Measurements from ENCODE around the gene MRPL11. TPM values are rescaled to one million over a fixed set of nuclear protein-coding genes. Genes with fewer than 3 reads are reported as not detected.

MRPL11 gene
- 40.7 and 61.1 TPM in 2 replicates for total RNA-seq

DNA sequence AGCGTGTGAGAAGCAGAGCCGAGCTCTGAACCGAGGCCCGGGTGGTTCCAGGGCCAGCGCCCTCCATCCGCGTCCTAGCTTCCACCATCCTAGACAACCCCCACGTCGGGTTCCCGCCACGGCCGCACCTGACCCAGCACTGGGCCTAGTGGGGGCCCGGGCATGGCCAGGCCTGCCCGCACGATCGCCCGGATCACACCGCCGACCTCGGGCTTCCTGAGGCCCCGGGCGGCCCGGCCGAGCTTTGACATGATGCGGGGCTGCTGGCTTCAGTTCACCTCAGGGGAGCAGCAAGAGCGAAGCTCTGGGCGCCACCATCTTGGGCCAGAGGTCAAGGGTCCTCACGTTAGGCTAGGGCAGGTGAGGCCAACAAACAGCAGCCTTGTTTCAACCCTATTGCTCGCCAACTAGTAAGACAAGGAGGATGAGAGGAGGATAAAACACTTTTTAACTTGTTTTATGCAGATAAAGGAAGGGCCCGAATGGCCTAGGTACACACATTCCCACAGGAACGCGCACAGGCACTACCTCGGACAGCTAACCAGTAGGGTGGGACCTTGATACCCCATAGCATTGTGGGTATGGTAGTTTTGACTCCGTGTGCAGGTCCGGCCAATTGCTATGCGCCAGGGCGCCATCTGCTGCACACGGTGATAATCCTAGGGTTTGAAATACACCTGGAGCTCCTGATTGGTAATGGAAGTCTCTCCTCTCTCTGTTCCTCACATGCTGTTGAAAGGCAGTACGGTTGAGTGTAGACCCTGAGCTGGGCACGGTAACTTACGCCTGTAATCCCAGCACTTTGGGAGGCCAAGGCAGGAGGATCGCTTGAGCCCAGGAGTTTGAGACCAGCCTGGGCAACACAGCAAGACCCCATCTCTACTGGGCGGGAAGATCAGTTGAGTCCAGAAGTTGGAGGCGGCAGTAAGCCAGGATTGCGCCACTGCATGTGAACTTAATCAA lies at the start of gene MRPL11:
TSS of gene MRPL11 (minus strand) at position 345 of the 963 bp plus-strand sequence. CDS start at position 251, 94 bp downstream.
- peak; percentile 96 for DNase-seq

DNA sequence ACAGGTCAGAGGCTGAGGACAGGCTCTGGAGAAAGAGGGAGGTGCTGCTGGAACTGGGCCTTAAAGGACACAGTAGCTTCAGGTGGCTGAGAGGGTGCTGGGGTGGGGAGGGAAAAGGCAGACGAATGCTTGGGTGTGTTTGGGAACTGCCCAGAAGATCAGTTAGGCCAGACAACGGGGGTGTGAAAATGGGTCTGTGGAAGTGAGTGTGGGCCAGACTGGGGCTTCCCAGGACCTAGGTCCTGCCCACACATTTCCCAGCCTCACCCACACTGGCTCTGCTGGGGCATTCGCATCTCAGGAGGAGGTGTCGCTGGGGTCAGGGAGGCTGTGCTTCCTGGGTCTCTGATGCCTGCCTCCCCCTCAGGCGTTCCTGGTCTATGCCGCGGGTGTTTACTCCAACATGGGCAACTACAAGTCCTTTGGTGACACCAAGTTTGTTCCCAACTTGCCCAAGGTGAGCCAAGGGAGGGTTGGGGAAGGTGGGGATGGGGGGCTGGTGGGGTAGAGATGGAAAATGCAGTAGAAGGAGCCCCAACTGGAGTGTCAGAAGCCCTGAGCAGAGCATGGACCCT lies 46.2 kb upstream of the MRPL11 start:
- DNase-seq = no peak

- peak; percentile 98 for DNase-seq
Measured at GRCh38 chr11:66480117-66480938, 41.7 kb upstream of the MRPL11 start, which contains the start of gene DPP3. TSS of gene DPP3 (plus strand) at chr11:66480434. CDS start at chr11:66482201, 1,767 bp downstream.

- DNase-seq = peak; percentile 36
Measured at GRCh38 chr11:66479394-66480116, 40.9 kb upstream of the MRPL11 start.

DNA sequence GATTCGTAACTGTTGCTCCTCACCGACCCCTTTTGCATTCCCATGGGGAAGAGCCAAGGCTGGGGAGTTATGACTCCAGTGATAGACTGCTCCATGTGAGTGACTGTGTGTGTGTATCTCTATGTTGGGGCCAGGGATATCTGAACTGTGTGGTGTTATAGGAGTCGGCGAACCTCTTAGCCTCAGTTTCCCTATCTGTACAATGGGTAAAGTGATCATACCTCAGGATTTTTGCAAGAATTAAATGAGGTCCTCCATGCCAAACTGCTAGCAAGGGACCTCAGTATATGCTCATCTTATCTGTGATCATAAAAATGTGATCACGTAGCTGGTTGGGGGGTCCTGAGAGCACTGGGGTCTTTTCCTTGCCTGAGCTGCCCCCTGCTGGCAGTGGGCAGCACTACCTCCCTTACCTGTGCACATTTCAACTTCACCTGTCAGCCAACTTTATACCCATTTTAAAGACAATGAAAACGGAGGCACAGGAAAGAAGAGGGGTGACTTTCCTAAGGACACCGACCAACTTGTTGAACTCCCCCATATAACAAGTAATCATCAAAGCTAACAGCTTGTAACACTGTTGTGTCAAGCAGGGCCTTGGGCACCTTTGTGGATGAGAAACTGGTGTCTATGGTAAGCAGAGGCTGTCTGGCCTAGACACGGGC lies 40.2 kb upstream of the MRPL11 start:
- peak; percentile 44 for DNase-seq

DNA sequence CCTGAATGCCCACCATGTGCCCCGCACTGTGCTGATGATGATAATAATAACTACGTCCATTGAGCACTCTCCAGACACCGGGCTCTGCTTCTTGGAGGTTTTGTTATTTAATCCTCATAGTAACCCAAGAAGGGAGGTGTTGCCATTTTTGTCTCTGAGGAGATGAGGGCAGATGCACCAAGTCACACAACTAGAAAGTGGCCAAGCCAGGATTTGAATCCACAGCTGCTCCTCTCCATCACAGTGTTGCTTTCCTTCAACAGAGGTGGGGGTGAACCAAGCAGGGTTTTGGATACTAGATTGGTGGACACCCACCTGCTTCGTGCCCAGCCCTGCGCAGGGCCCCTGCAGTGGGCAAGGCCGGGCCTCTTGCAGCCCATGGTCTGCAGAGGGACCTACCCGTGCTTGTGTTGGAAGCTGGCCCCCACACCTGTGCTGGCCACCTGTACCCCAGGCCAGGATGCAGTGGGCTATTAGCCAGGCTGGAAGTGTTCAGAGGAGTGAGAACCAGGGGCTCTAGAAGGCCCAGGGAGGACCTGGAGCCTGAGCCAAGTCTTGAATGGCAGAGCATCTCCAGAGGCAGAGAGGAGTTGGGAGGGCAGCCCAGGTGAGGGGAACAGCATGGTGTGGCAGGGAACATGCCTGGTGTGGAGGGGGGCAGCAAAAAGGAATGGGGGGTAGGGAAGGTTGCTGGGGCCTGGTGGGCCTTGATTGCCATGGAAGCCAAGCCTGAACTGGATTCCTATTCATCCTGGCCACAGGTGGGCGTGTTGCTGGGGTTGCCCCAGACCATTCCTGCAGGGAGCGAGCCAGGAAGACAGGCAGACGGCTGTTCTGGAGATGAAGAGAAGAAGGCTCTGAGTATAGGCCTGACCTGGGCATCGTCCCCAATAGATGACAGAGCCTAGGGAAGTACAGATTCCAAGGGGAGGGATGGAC lies 38.9 kb upstream of the MRPL11 start:
- DNase-seq = no peak

DNA sequence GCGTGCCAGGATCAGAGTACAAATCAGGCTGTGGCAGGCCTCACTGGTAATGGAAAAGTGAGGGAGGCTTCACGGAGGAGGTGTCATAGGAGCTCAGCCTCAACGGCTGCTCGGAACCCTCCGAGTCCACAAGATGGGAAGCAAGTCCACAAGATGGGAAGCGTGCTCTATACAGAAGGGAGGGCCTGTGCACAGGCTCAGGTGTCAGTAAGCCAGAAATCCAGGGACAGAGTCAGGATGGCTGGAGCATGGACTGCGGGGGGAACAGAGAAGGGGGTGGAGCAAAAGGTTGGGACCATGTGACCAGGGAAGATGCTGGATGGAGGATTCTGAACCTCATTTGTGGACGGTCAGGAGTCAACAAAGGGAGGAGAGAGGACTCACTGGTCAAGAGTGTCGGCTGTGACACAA lies 38.2 kb upstream of the MRPL11 start:
- DNase-seq = no peak

- DNase-seq = no peak
Measured at GRCh38 chr11:66476173-66476840, 37.7 kb upstream of the MRPL11 start.

GRCh38 chr11:66475349-66476172 lies 36.9 kb upstream of the MRPL11 start:
- no peak for DNase-seq

GRCh38 chr11:66473608-66474515 lies 35.2 kb upstream of the MRPL11 start:
- DNase-seq = no peak

GRCh38 chr11:66473167-66473566 lies 34.5 kb upstream of the MRPL11 start:
- no peak for DNase-seq

GRCh38 chr11:66472054-66472453 lies 33.4 kb upstream of the MRPL11 start:
- DNase-seq = no peak

- no peak for DNase-seq
Measured at GRCh38 chr11:66471142-66471541, 32.5 kb upstream of the MRPL11 start.

- DNase-seq = no peak
Measured at GRCh38 chr11:66470015-66470414, 31.4 kb upstream of the MRPL11 start.

- no peak for DNase-seq
Measured at GRCh38 chr11:66469441-66469840, 30.8 kb upstream of the MRPL11 start.

DNA sequence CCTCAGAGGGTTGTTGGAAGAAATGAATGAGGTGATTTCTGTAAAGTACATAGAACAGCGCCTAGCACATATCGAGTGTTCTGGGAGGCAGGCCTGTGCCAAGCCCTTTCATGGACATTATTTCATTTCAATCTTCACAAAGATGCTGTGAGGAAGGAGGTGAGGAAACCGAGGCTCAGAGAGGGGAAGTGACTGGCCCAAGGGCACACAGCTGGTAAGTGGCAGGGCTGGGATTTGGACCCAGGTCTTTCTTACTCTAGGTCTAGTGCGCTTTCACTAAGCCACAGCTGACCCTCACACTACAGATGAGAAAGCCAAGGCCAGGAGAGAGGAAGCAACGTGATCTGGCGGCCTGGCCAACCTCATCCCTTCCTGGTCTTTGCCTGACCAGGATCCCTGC lies 30.0 kb upstream of the MRPL11 start:
- no peak for DNase-seq

GRCh38 chr11:66467756-66468155 lies 29.1 kb upstream of the MRPL11 start:
- no peak for DNase-seq
